GM12872 (cell line): ENCODE measurements around the gene MAGEB2.

ENCODE experiments used
- CTCF ChIP-seq: IDR thresholded peaks from 3 replicates; pipeline ENCODE4 v1.5.1; 2011; ENCODE audit warnings: low read depth, mild to moderate bottlenecking, low read length, moderate library complexity; ENCODE audit not compliant: insufficient read depth

MAGEB2 gene

GRCh38 chrX:30215357-30215843 is at the start of gene MAGEB2:
MAGEB2 (plus strand) TSS chrX:30215563; CDS start chrX:30218581, 3,018 bp downstream.
- TF ChIP-seq CTCF: peak; percentile 15; the same call in 1 of the 3 replicates

- no peak for TF ChIP-seq CTCF
Observed at GRCh38 chrX:30170900-30171299, 44.5 kb upstream of the MAGEB2 start.

- no peak for TF ChIP-seq CTCF
Observed at GRCh38 chrX:30181353-30181752, 34.0 kb upstream of the MAGEB2 start.

GRCh38 chrX:30183554-30183953 is 31.8 kb upstream of the MAGEB2 start:
- TF ChIP-seq CTCF: no peak

- TF ChIP-seq CTCF: no peak
Observed at GRCh38 chrX:30190426-30190825, 24.9 kb upstream of the MAGEB2 start.

- TF ChIP-seq CTCF: no peak
Observed at GRCh38 chrX:30196322-30196721, 19.0 kb upstream of the MAGEB2 start.

GRCh38 chrX:30212172-30212571 is 3.2 kb upstream of the MAGEB2 start:
- TF ChIP-seq CTCF: no peak

- TF ChIP-seq CTCF: no peak
Observed at GRCh38 chrX:30217465-30217864, 2.1 kb downstream of the MAGEB2 start.
